D721Med (cell line): Measurements from ENCODE around the gene STX16.

Experiments used
- DNase-seq: peaks from one replicate; pipeline ENCODE4 v3.0.0; 2011; ENCODE audit warnings: low spot score; ENCODE audit not compliant: insufficient read length
- FAIRE-seq: peaks from 2 replicates; lab custom pipeline; 2011; peaks lifted over from hg19 to GRCh38; lab: Jason Lieb, UNC
- TF ChIP-seq, protein P1 (sequence below): IDR thresholded peaks from 2 replicates; pipeline ENCODE4 v1.5.1; 2012; ENCODE audit warnings: mild to moderate bottlenecking, control low read depth; ENCODE audit not compliant: insufficient read depth; ENCODE audit errors: missing control alignments

Gene STX16

DNA sequence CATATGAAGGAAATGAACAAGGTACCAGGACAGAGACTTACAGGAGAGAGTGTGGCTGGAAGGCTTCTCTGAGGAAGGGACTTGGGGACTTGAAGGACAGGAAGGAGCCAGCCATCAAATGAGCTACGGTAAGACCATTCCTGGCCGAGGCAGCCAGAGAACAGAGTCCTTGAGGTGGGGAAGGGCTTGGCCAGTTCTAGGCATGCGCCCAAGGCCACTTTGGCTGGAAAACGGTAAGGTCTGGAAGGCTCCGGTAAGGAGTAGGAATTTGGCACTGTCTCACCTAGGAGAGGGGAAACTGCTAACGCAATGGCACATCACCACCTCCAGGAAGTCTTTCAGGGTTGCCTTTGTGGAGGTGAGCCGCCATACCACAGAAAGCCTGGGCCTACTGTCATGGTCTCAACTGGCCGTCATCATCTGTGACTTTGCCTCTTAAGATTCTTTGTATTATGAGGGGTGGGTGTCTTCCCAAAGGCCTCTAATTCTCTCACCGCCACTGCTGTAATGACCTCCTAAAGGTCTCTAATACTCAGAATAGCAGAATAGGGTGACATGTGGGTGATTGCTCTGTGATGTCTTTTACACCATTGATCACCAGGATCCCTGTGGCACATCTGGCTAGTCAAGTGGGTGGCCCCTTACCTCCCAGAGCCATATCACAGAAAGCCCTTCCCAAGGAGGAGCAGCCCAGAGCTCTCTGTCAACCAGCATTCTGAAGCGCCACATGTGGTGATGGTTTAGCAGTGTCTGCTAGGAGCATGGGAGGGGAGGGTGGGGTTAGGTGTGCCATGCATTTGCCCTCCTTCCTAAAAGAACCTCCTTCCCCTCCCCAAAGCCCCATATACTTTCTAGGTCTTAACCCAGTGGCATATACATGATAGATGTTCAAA, 17.7 kb upstream of the STX16 start:
- TF ChIP-seq, protein P1, sequence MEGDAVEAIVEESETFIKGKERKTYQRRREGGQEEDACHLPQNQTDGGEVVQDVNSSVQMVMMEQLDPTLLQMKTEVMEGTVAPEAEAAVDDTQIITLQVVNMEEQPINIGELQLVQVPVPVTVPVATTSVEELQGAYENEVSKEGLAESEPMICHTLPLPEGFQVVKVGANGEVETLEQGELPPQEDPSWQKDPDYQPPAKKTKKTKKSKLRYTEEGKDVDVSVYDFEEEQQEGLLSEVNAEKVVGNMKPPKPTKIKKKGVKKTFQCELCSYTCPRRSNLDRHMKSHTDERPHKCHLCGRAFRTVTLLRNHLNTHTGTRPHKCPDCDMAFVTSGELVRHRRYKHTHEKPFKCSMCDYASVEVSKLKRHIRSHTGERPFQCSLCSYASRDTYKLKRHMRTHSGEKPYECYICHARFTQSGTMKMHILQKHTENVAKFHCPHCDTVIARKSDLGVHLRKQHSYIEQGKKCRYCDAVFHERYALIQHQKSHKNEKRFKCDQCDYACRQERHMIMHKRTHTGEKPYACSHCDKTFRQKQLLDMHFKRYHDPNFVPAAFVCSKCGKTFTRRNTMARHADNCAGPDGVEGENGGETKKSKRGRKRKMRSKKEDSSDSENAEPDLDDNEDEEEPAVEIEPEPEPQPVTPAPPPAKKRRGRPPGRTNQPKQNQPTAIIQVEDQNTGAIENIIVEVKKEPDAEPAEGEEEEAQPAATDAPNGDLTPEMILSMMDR: no peak
- DNase-seq: no peak
- no peak for FAIRE-seq

DNA sequence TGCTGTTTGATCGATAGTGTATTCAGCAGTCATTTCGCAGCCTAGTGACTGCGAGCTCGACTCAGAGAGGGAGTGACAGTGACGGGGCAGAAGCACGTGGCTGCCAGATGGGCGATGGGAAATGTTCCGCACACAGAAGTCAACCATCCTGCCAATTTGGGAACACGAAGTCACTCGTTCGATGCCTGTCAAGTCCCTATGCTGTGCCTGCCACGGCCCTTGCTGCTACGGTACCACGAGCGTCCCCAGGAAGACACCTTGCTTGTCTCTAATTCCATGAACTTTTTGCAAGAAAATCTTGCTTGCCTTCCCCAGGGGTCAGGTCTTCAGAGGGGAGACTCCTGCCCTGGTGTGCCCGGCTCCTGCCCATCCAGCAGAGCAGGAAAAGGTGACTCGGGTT, 17.0 kb upstream of the STX16 start:
- FAIRE-seq (no peak), DNase-seq (no peak)
- TF ChIP-seq, protein P1: no peak

DNA sequence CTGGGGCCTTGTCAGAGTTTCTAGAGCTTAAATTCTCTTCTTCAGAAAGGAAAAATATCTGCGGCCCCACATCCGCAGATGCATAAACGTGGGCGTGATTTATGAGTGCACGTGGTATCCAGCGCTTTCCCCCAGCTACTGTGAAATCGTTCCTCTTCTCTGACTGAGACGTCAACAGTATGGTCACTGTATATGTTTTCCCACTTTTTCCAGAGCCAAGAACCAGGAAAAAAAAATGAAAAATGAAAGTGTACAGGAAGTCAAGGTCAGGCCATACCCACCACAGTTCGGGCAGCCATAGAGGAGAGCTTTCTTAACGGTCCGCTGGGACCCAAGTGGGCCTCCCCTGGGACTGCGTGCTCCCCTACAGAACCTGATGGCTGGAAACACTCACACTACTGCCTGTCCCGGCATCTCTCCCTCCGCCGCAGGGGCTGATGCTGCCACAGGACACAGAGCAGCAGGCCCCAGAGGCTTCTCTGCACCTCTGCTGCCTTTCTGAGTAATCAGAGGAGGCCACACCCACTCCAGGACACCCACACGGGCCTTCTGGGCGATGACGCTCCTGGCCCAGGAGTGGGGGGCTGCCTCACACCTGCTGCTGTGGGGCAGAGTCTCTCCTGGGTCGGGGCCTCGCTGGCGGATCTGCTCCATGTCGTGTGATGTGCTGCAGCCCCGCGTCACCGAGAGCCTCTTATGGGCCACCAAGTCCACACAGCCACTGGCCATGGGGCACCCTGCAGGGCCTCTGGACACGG, 16.4 kb upstream of the STX16 start:
- no peak for FAIRE-seq
- no peak for DNase-seq
- TF ChIP-seq, protein P1: no peak

DNA sequence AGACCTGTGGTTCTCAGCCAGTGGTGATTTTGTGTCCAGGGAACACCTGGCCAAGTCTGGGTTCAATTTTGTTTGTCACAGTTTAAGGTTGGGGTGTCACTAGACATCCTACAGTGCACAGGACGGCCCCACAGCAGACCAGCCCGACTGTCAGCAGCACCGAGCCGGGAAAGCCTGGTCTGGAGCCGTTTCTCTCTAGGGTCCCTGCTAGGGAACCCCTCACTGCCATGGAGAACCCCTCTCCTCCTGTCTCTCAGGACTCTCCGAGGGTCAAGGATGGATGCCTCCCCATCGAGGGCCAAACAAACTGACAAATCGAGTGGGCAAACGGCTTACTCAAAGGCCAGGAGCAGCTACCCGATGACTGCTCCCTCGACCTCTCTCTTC, 15.8 kb upstream of the STX16 start:
- no peak for DNase-seq
- TF ChIP-seq, protein P1: no peak
- FAIRE-seq: no peak

DNA sequence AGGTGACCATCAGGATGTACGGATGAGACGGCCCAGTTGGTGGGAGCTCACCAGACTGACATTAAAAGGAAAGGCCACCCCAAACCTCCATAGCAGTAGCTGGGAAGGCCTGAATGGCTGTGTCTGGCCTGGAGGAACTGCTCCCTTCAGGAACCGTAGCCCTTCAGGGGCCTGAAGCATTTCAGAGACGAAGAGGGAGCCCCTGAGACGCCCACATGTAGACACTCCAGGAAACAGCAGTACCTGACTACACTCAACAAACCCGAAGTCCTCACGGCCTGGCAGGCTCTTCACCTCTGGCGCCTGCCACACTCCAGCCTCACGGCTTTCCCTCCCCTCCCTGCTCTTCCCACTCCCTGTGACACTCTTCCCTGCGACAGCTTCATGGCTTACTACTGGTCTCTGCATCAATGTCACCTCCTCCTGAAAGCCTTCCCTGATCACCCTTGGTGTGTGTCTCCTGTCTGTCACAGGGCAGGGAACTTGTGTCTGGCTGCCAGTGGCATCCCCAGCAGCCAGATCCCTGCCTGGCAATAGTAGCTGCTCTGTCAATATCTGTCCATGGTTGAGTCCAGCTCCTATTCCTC, 14.6 kb upstream of the STX16 start:
- TF ChIP-seq, protein P1: no peak
- DNase-seq (no peak), FAIRE-seq (no peak)

DNA sequence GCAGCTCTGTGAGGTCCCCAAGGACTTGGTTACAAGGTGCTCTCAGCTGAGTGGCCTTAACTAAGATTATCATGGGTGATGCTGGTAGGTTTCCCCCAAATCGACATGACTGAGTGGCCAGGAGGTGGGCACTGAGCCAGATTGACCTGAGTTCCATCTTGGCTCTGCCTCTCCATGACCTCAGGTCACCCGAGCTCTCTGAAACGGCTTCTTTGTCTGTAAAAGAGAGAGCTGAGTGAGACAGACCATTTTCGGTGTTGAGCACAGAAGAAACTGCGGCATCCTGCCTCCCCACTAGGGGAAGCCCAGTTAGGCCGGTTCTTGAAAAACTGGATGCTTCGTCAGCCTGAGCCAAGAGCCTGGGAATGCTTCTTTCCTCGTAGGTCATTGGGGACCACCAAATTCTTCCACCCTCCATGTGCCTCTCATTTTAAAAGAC, 14.1 kb upstream of the STX16 start:
- no peak for DNase-seq
- FAIRE-seq: no peak
- TF ChIP-seq, protein P1: no peak
